Vagina (tissue), 2 donors: ENCODE data around the gene APPBP2. TPM values are rescaled to one million over a fixed set of nuclear protein-coding genes. Genes with fewer than 3 reads are reported as not detected.

Source experiments
- DNase-seq, 2 donors: peaks; one replicate each; pipeline ENCODE4 v3.0.0-alpha.2; 2017; ENCODE audit errors: extremely low spot score in 2 of 2
- H3K27ac ChIP-seq: fragments of 200-600 bp; sonication (generic); one replicate; pipeline ENCODE4 v1.5.1; 2019
- H3K27me3 ChIP-seq: fragments of 200-600 bp; sonication (generic); one replicate; pipeline ENCODE4 v1.5.1; 2019
- H3K36me3 ChIP-seq, 2 donors: fragments of 200-600 bp; sonication (generic); one replicate each; pipeline ENCODE4 v1.5.1; 2017 to 2019
- H3K4me1 ChIP-seq: fragments of 200-600 bp; sonication (generic); one replicate; pipeline ENCODE4 v1.5.1; 2019
- H3K4me3 ChIP-seq, 2 donors: fragments of 200-600 bp; sonication (generic); 1 replicate in 1 of 2; 2 replicates in 1 of 2; pipeline ENCODE4 v1.5.1; 2016 to 2019
- H3K9me3 ChIP-seq: fragments of 200-600 bp; sonication (generic); one replicate; pipeline ENCODE4 v1.5.1; 2019
- POLR2A ChIP-seq, 2 donors: fragments of 450-650 bp; IDR thresholded peaks; one replicate each; pipeline ENCODE4 v1.6.1; 2017; ENCODE audit warnings: antibody characterized with exemption in 2 of 2, mild to moderate bottlenecking in 2 of 2, moderate library complexity in 2 of 2
- POLR2AphosphoS5 ChIP-seq, 2 donors: sonication (generic); formaldehyde crosslinking; IDR thresholded peaks; one replicate each; pipeline ENCODE4 v1.9.0; 2017; ENCODE audit warnings: antibody characterized with exemption in 2 of 2, mild to moderate bottlenecking in 2 of 2, low read depth in 1 of 2; ENCODE audit not compliant: insufficient read depth in 1 of 2
- intact Hi-C: fragments of 100-400 bp; cut with DNase I; formaldehyde crosslinking; loops from one replicate; pipeline ENCODE4 v1.15.1; 2023
- total RNA-seq: library from RNA; depleted of rRNA; stranded (reverse); fragments of >200 nt; gene quantifications from one replicate; pipeline ENCODE4 v1.2.3, GENCODE V29; 2016
- TF ChIP-seq, protein P1 (sequence below), 3 experiments: fragments of 450-650 bp in 2 of 3; fragments of 200-600 bp in 1 of 3; sonication (generic) in 1 of 3; IDR thresholded peaks; one replicate each; pipeline ENCODE4 v1.5.1; 2017 to 2019; ENCODE audit warnings: antibody characterized with exemption in 3 of 3, mild to moderate bottlenecking in 2 of 3, moderate library complexity in 2 of 3

The APPBP2 gene
- total RNA-seq, 1 donor from 2014 or later, result 23.6 TPM

GRCh38 chr17:60481604-60482003 lies 44.4 kb downstream of the APPBP2 start:
- Histone ChIP-seq H3K27ac (no peak overlapping the region), H3K4me3 (no peak overlapping the region), H3K4me1 (no peaks in the 10 kb centered on the region), H3K9me3 (no peaks in the 10 kb centered on the region), H3K27me3 (no peaks in the 10 kb centered on the region), H3K36me3 (peaks cover 0 to 8% of the 10 kb centered on the region in 2 donors)
- TF ChIP-seq POLR2AphosphoS5 (IDR thresholded peaks at IDR 0.05; ENCODE audit: insufficient read depth in 1 of 2, low read depth in 1 of 2) (no peak), POLR2A (IDR thresholded peaks at IDR 0.05) (no peak)
- TF ChIP-seq, protein P1, sequence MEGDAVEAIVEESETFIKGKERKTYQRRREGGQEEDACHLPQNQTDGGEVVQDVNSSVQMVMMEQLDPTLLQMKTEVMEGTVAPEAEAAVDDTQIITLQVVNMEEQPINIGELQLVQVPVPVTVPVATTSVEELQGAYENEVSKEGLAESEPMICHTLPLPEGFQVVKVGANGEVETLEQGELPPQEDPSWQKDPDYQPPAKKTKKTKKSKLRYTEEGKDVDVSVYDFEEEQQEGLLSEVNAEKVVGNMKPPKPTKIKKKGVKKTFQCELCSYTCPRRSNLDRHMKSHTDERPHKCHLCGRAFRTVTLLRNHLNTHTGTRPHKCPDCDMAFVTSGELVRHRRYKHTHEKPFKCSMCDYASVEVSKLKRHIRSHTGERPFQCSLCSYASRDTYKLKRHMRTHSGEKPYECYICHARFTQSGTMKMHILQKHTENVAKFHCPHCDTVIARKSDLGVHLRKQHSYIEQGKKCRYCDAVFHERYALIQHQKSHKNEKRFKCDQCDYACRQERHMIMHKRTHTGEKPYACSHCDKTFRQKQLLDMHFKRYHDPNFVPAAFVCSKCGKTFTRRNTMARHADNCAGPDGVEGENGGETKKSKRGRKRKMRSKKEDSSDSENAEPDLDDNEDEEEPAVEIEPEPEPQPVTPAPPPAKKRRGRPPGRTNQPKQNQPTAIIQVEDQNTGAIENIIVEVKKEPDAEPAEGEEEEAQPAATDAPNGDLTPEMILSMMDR (IDR thresholded peaks at IDR 0.05), result no peak
- intact Hi-C loops, result no loop called here
- DNase-seq, result no peak

DNA sequence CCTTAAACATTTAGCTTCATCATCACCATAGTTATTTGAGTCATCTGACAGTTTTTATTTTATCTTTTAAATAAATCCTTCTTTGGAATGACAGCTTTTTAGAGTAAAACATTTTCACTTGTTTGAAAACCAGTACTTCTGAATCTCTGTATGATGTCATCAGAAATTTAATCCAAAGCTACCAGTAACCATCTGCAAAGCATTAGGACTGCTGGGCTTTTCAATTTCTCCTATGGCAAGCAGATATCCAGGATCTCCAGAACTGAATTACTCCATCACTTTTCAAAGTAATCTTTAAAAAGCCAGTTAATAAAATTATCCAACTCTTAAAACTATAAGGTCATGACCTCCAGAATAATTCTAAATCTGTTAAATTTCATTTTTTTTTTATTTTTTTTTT lies 52.3 kb downstream of the APPBP2 start:
- Histone ChIP-seq H3K4me1 (peaks cover 12% of the 10 kb centered on the region), H3K9me3 (no peaks in the 10 kb centered on the region), H3K27ac (no peak overlapping the region), H3K4me3 (no peak overlapping the region), H3K27me3 (no peaks in the 10 kb centered on the region), H3K36me3 (peaks cover 0 to 7% of the 10 kb centered on the region in 2 donors)
- no peak for DNase-seq
- intact Hi-C loops, result no loop called here
- TF ChIP-seq POLR2AphosphoS5 (IDR thresholded peaks at IDR 0.05; ENCODE audit: insufficient read depth in 1 of 2, low read depth in 1 of 2), result no peak
- TF ChIP-seq, protein P1 (IDR thresholded peaks at IDR 0.05), result no peak
- TF ChIP-seq POLR2A (IDR thresholded peaks at IDR 0.05), result no peak

GRCh38 chr17:60472449-60472848 lies 53.6 kb downstream of the APPBP2 start:
- no peaks in the 10 kb centered on the region for H3K27me3 ChIP-seq
- peaks cover 12% of the 10 kb centered on the region for H3K4me1 ChIP-seq
- peaks cover 0 to 3% of the 10 kb centered on the region in 2 donors for H3K36me3 ChIP-seq
- TF ChIP-seq POLR2A (IDR thresholded peaks at IDR 0.05), result no peak
- TF ChIP-seq, protein P1 (IDR thresholded peaks at IDR 0.05), result no peak
- no peak for TF ChIP-seq POLR2AphosphoS5 (IDR thresholded peaks at IDR 0.05; ENCODE audit: insufficient read depth in 1 of 2, low read depth in 1 of 2)
- no peak for DNase-seq
- H3K27ac ChIP-seq, result no peak overlapping the region
- intact Hi-C loops, result no loop called here
- H3K9me3 ChIP-seq, result no peaks in the 10 kb centered on the region
- H3K4me3 ChIP-seq, result no peak overlapping the region

- H3K27ac ChIP-seq, result no peak overlapping the region
- H3K4me3 ChIP-seq, result no peak overlapping the region
- peaks cover 12% of the 10 kb centered on the region for H3K4me1 ChIP-seq
- intact Hi-C loops, result no loop called here
- H3K9me3 ChIP-seq, result no peaks in the 10 kb centered on the region
- TF ChIP-seq, protein P1 (IDR thresholded peaks at IDR 0.05), result no peak
- no peak for TF ChIP-seq POLR2A (IDR thresholded peaks at IDR 0.05)
- TF ChIP-seq POLR2AphosphoS5 (IDR thresholded peaks at IDR 0.05; ENCODE audit: insufficient read depth in 1 of 2, low read depth in 1 of 2), result no peak
- H3K36me3 ChIP-seq, result peaks cover 0 to 3% of the 10 kb centered on the region in 2 donors
- no peaks in the 10 kb centered on the region for H3K27me3 ChIP-seq
- DNase-seq, result no peak
Observed at GRCh38 chr17:60471451-60471850, 54.6 kb downstream of the APPBP2 start.

DNA sequence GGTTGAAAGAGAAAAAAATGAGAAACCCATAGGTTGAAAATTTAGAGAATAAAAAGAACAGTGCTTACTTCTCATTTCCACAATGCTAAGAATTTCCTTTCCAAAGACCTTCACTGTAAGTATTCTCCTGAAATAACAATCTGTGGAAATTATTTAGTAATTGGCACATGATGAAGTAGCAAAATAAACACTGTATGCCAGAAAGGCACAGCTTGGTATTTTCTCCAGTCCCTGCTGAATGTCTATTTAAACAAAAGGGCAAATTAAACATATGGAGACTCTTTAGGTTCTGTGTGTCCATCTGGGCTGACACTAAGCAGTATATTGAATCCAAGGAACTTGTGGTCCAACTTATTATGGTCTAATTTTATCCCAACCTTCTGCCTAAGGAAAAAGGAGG lies 57.7 kb downstream of the APPBP2 start:
- Histone ChIP-seq H3K9me3 (no peaks in the 10 kb centered on the region), H3K27ac (no peak overlapping the region), H3K36me3 (peaks cover 0 to 18% of the 10 kb centered on the region in 2 donors), H3K4me3 (no peak overlapping the region), H3K27me3 (no peaks in the 10 kb centered on the region), H3K4me1 (peaks cover 12% of the 10 kb centered on the region)
- no peak for TF ChIP-seq POLR2A (IDR thresholded peaks at IDR 0.05)
- TF ChIP-seq POLR2AphosphoS5 (IDR thresholded peaks at IDR 0.05; ENCODE audit: insufficient read depth in 1 of 2, low read depth in 1 of 2), result no peak
- TF ChIP-seq, protein P1 (IDR thresholded peaks at IDR 0.05), result no peak
- DNase-seq, result no peak
- intact Hi-C loops, result no loop called here
